ENCODE results near the gene FAM174B. TPM values are rescaled to one million over a fixed set of nuclear protein-coding genes. Genes with fewer than 3 reads are reported as not detected.

The FAM174B gene
- total and polyA plus RNA-seq, 10 of the 15 experiments (the other 5 are each of a cell fraction or from before 2014, with no cell fraction given): 0.71 to 15.9 (median 4.2) TPM

DNA sequence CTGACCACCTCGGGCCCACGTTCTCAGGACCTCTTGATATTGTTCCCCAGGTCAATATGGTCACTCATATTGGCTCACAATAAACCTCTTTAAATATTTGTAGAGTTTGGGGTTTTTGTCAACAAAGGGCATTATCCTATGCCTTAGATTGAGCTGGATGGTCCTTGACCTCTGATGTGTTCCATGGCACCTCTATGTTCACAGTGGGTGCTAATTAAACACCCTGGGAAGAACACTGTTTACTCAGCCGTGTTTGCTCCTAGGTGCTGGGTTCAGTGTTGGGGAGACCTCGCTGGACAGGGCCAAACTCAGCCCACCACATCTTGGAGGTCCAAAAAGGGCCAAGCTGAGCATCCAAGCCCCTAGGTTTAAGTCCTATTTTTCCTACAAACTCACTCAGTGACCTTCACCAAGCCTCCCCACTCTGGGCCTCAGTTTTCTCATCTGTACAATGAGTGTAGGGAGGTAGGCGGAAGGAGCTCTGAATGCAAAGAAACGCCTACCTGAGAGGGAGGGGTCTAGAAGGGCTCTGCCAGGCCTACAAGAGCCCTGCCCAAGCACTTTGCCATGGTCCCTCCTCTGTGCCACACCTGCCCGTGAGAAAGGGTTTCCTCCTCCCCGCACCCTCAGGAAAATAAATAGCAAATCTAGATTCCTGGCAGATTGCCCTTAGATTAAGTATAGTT, 7.2 kb downstream of the FAM174B start:
- ATAC-seq (no peak), DNase-seq (ENCODE audit: low read depth, low spot score) (no peak), FAIRE-seq (no peak)
- no peaks in the 10 kb centered on the region; a peak in 1 of 4 replicates for H3K36me3 ChIP-seq (ENCODE audit: control insufficient read depth in 2 of 2, insufficient read depth in 2 of 2, low read length in 1 of 2)
- RAD21 ChIA-PET (ENCODE audit: unreplicated experiment): no interaction called here
- POLR2A ChIA-PET: no interaction called here
- 34% methylated on average over 8 of the region's 8 CpGs for WGBS (ENCODE audit: insufficient coverage, insufficient replicate concordance, low lambda C conversion rate, missing lambda C conversion rate)
- H3K27ac ChIP-seq (ENCODE audit: control insufficient read depth, insufficient read depth): no peak overlapping the region
- intact Hi-C loops (cut with micrococcal nuclease; ENCODE audit: unreplicated experiment): no loop called here
- in situ Hi-C loops (cut with MboI): no loop called here
- peaks cover 62% of the 10 kb centered on the region for H3K79me2 ChIP-seq (ENCODE audit: control insufficient read depth, insufficient read depth, low read length)
- CTCF ChIA-PET: interaction anchor here (0.9 kb wide), 1 partner anchor 66 kb away, joined by 3 read pairs; no protein-coding TSS in a partner anchor
- H3K4me1 ChIP-seq (ENCODE audit: control insufficient read depth, insufficient read depth, low read length): peaks cover 17% of the 10 kb centered on the region
- no peak overlapping the region for H3K4me2 ChIP-seq (ENCODE audit: control insufficient read depth, insufficient read depth)
- no peaks in the 10 kb centered on the region for H4K20me1 ChIP-seq (ENCODE audit: control insufficient read depth, insufficient read depth)
- H2AFZ ChIP-seq (ENCODE audit: control insufficient read depth, low read depth, low read length): no peak overlapping the region
- H3K27me3 ChIP-seq (replicated peaks in 1 of 2; ENCODE audit: control insufficient read depth in 2 of 2, insufficient read depth in 2 of 2, low read length in 1 of 2): no peaks in the 10 kb centered on the region
- no TSS peak for BruUV-seq (replicated peaks)
- H3K4me3 ChIP-seq: no peak overlapping the region
- TF ChIP-seq JUNB (IDR thresholded peaks at IDR 0.05) (no peak), RB1 (IDR thresholded peaks at IDR 0.05; ENCODE audit: borderline replicate concordance) (no peak), NRF1 (conservative IDR thresholded peaks at IDR 0.05; ENCODE audit: low read depth, low read length) (no peak), HDAC2 (IDR thresholded peaks at IDR 0.05) (no peak), SREBF2 (IDR thresholded peaks at IDR 0.05; ENCODE audit: low read length) (no peak), RBBP5 (conservative IDR thresholded peaks at IDR 0.05) (no peak), SMC3 (IDR thresholded peaks at IDR 0.05; ENCODE audit: borderline replicate concordance, low read length) (no peak), EZH2 (IDR thresholded peaks at IDR 0.05; ENCODE audit: borderline replicate concordance, control insufficient read depth, low read depth, low read length) (no peak), ATF7 (IDR thresholded peaks at IDR 0.05; ENCODE audit: low read depth) (no peak), EP300 (IDR thresholded peaks at IDR 0.05; ENCODE audit: borderline replicate concordance in 1 of 2, control insufficient read depth in 1 of 2, low read depth in 2 of 2, low read length in 2 of 2) (no peak), TARDBP (IDR thresholded peaks at IDR 0.05; ENCODE audit: borderline replicate concordance) (no peak), CBFB (IDR thresholded peaks at IDR 0.05; ENCODE audit: low read depth) (no peak)
- TF ChIP-seq, protein P1, sequence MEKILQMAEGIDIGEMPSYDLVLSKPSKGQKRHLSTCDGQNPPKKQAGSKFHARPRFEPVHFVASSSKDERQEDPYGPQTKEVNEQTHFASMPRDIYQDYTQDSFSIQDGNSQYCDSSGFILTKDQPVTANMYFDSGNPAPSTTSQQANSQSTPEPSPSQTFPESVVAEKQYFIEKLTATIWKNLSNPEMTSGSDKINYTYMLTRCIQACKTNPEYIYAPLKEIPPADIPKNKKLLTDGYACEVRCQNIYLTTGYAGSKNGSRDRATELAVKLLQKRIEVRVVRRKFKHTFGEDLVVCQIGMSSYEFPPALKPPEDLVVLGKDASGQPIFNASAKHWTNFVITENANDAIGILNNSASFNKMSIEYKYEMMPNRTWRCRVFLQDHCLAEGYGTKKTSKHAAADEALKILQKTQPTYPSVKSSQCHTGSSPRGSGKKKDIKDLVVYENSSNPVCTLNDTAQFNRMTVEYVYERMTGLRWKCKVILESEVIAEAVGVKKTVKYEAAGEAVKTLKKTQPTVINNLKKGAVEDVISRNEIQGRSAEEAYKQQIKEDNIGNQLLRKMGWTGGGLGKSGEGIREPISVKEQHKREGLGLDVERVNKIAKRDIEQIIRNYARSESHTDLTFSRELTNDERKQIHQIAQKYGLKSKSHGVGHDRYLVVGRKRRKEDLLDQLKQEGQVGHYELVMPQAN (conservative IDR thresholded peaks at IDR 0.05): no peak
- TF ChIP-seq, protein P2, sequence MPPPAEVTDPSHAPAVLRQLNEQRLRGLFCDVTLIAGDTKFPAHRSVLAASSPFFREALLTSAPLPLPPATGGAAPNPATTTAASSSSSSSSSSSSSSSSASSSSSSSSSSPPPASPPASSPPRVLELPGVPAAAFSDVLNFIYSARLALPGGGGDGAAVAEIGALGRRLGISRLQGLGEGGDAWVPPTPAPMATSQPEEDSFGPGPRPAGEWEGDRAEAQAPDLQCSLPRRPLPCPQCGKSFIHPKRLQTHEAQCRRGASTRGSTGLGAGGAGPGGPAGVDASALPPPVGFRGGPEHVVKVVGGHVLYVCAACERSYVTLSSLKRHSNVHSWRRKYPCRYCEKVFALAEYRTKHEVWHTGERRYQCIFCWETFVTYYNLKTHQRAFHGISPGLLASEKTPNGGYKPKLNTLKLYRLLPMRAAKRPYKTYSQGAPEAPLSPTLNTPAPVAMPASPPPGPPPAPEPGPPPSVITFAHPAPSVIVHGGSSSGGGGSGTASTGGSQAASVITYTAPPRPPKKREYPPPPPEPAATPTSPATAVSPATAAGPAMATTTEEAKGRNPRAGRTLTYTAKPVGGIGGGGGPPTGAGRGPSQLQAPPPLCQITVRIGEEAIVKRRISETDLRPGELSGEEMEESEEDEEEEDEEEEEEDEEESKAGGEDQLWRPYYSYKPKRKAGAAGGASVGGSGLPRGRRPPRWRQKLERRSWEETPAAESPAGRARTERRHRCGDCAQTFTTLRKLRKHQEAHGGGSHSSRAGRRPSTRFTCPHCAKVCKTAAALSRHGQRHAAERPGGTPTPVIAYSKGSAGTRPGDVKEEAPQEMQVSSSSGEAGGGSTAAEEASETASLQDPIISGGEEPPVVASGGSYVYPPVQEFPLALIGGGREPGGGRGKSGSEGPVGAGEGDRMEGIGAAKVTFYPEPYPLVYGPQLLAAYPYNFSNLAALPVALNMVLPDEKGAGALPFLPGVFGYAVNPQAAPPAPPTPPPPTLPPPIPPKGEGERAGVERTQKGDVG (CRISPR knock-in tag; IDR thresholded peaks at IDR 0.05): no peak
- H3K9me3 ChIP-seq (replicated peaks; ENCODE audit: control insufficient read depth, insufficient read depth, low read length): peaks cover 6% of the 10 kb centered on the region; the same call in 2 of the 3 replicates
- SMC1A ChIA-PET (ENCODE audit: uncharacterized antibody, unreplicated experiment): interaction anchor here (0.8 kb wide), 1 partner anchor 15 kb away, joined by 3 read pairs; no protein-coding TSS in a partner anchor
- H3K9ac ChIP-seq (ENCODE audit: control insufficient read depth, insufficient read depth, low read length): no peak overlapping the region
